Suprapubic skin (tissue), 4 donors: ENCODE data around the gene CCDC159.

Source experiments
- CTCF ChIP-seq, 2 donors: fragments of 200-600 bp in 1 of 2; fragments of 450-650 bp in 1 of 2; sonication (generic) in 1 of 2; IDR thresholded peaks; one replicate each; pipeline ENCODE4 v1.5.1; 2016 to 2019; ENCODE audit warnings: antibody characterized with exemption in 2 of 2, mild to moderate bottlenecking in 1 of 2, moderate library complexity in 1 of 2
- EP300 ChIP-seq: sonication (generic); formaldehyde crosslinking; IDR thresholded peaks from one replicate; pipeline ENCODE4 v1.6.1; 2017; ENCODE audit warnings: antibody characterized with exemption
- POLR2A ChIP-seq, 2 donors: fragments of 450-650 bp; IDR thresholded peaks; one replicate each; pipeline ENCODE4 v1.6.1; 2017; ENCODE audit warnings: antibody characterized with exemption in 2 of 2, mild to moderate bottlenecking in 2 of 2, moderate library complexity in 2 of 2
- POLR2AphosphoS5 ChIP-seq, 3 donors: sonication (generic); formaldehyde crosslinking; IDR thresholded peaks; one replicate each; pipeline ENCODE4 v1.6.1; 2017; ENCODE audit warnings: antibody characterized with exemption in 3 of 3

DNA sequence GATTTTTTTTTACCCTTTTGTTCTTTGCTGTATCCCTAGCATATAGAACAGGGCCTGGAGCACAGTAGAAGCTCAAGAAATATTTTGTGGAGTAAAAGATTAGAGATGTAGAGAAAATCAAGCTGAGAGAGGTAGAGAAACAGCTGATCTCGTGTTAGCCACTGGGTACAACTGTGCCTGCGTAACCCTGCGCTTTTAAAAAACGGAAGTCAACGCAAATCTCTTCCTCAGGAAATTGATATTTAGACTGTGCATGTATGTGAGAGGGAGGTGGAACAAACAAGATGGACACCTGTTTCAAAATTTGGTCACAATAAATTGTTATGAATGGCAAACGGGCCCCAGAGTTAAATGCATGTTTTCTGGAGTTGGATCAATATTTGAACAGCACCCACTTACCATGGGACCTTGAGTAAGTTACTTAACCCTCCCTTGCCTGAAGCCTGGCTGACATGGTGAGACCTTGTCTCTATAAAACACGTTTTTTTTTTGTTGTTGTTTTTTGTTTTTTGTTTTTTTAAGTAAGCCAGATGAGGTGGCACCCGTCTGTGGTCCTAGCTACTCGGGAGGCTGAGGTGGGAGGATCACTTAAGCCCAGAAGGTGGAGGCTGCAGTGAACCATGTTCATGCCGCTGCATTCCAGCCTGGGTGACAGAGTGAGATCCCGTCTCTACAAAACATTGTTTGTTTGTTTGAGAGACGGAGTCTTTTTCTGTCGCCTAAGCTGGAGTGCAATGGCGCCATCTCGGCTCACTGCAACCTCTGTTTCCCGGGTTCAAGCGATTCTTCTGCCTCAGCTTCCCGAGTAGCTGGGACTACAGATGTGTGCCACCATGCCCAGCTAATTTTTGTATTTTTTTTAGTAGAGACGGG, 41.1 kb downstream of the CCDC159 start:
- TF ChIP-seq CTCF (IDR thresholded peaks at IDR 0.05) (no peak), POLR2A (IDR thresholded peaks at IDR 0.05) (no peak), EP300 (no peak), POLR2AphosphoS5 (IDR thresholded peaks at IDR 0.05) (no peak)
